Esophagus muscularis mucosa (tissue), 4 donors: ENCODE results near the gene POLD1. TPM values are rescaled to one million over a fixed set of nuclear protein-coding genes. Genes with fewer than 3 reads are reported as not detected.
A peak's percentile ranks its signal among the peaks of the same experiment; 100 is the strongest.

ENCODE experiments used
- DNase-seq: peaks from one replicate; pipeline ENCODE4 v3.0.0-alpha.2; 2017; ENCODE audit errors: extremely low spot score
- H3K27ac ChIP-seq, 4 donors: fragments of 200-600 bp; sonication (generic); replicated peaks in 1 of 4; 1 replicate in 3 of 4; 2 replicates in 1 of 4; pipeline ENCODE4 v1.5.1; 2016 to 2019; ENCODE audit warnings: mild to moderate bottlenecking in 1 of 4
- H3K27me3 ChIP-seq, 4 donors: fragments of 200-600 bp; sonication (generic); one replicate each; pipeline versions ENCODE4 v1.5.1 to v1.6.0; 2016 to 2019
- H3K36me3 ChIP-seq, 4 donors: fragments of 200-600 bp; sonication (generic); one replicate each; pipeline ENCODE4 v1.5.1; 2016 to 2019
- H3K4me1 ChIP-seq, 4 donors: fragments of 200-600 bp; sonication (generic); one replicate each; pipeline ENCODE4 v1.5.1; 2016 to 2019
- H3K4me3 ChIP-seq, 4 donors: fragments of 200-600 bp; sonication (generic); 1 replicate in 2 of 4; 2 replicates in 2 of 4; pipeline ENCODE4 v1.5.1; 2016 to 2019; ENCODE audit warnings: mild to moderate bottlenecking in 4 of 4, moderate library complexity in 1 of 4
- H3K9me3 ChIP-seq, 4 donors: fragments of 200-600 bp; sonication (generic); 1 replicate in 3 of 4; 2 replicates in 1 of 4; pipeline ENCODE4 v1.5.1; 2016 to 2019
- CTCF ChIP-seq, 3 experiments: fragments of 200-600 bp in 2 of 3; fragments of 450-650 bp in 1 of 3; sonication (generic) in 2 of 3; IDR thresholded peaks; one replicate each; pipeline ENCODE4 v1.5.1; 2017 to 2019; ENCODE audit warnings: antibody characterized with exemption in 3 of 3, mild to moderate bottlenecking in 2 of 3, moderate library complexity in 1 of 3
- EP300 ChIP-seq: sonication (generic); formaldehyde crosslinking; IDR thresholded peaks from one replicate; pipeline ENCODE4 v1.6.1; 2017; ENCODE audit warnings: antibody characterized with exemption
- POLR2A ChIP-seq: fragments of 450-650 bp; IDR thresholded peaks from one replicate; pipeline ENCODE4 v1.6.1; 2017; ENCODE audit warnings: antibody characterized with exemption, moderate library complexity, mild to moderate bottlenecking, low read depth
- POLR2AphosphoS5 ChIP-seq, 2 donors: sonication (generic); formaldehyde crosslinking; IDR thresholded peaks; one replicate each; pipeline ENCODE4 v1.6.1; 2017; ENCODE audit warnings: antibody characterized with exemption in 2 of 2
- WGBS: methylation state at CpG from one replicate; pipeline ENCODE4 v1.1.5; 2018; 5-methylcytosine and 5-hydroxymethylcytosine counted together
- intact Hi-C: fragments of 100-400 bp; cut with DNase I; formaldehyde crosslinking; loops from one replicate; pipeline ENCODE4 v1.15.1; 2023
- total RNA-seq, 4 donors: library from RNA; depleted of rRNA; stranded (reverse); fragments of >200 nt; gene quantifications; one replicate each; pipeline versions ENCODE4 v1.1.0 to v1.2.1, GENCODE V29; 2016

Gene POLD1
- total RNA-seq, 4 donors from 2014 or later: 8.8 to 18.0 (median 11.6) TPM

GRCh38 chr19:50381881-50382729 is 2.0 kb upstream of the POLD1 start:
- Histone ChIP-seq H3K4me3 (no peak overlapping the region), H3K9me3 (no peaks in the 10 kb centered on the region), H3K36me3 (peaks cover 45 to 64% (median 59%) of the 10 kb centered on the region in 4 donors), H3K27me3 (no peaks in the 10 kb centered on the region), H3K27ac (no peak overlapping the region), H3K4me1 (peaks cover 24 to 39% (median 30%) of the 10 kb centered on the region in 4 donors)
- TF ChIP-seq POLR2A (no peak), CTCF (IDR thresholded peaks at IDR 0.05) (no peak), EP300 (no peak), POLR2AphosphoS5 (IDR thresholded peaks at IDR 0.05) (no peak)
- intact Hi-C loops: no loop called here
- WGBS: 91% methylated on average over 27 of the region's 58 CpGs
- DNase-seq: no peak

- Histone ChIP-seq H3K27me3 (no peaks in the 10 kb centered on the region), H3K4me1 (peaks cover 20 to 31% (median 24%) of the 10 kb centered on the region in 4 donors), H3K4me3 (peak overlapping the region; percentile 69 to 86 (median 74)), H3K36me3 (peaks cover 36 to 63% (median 53%) of the 10 kb centered on the region in 4 donors), H3K9me3 (no peaks in the 10 kb centered on the region), H3K27ac (peak overlapping the region; percentile 88 to 93 (median 90))
- WGBS: 43% methylated on average over 20 of the region's 21 CpGs
- no peak for DNase-seq
- intact Hi-C loops: no loop called here
- TF ChIP-seq POLR2A (no peak), EP300 (no peak), CTCF (IDR thresholded peaks at IDR 0.05) (no peak), POLR2AphosphoS5 (IDR thresholded peaks at IDR 0.05) (no peak)
Observed at GRCh38 chr19:50383001-50383851, 921 bp upstream of the POLD1 start.

GRCh38 chr19:50384685-50385535 is 763 bp downstream of the POLD1 start:
- Histone ChIP-seq H3K36me3 (peaks cover 19 to 46% (median 36%) of the 10 kb centered on the region in 4 donors), H3K9me3 (no peaks in the 10 kb centered on the region)

More at GRCh38 chr19:50384685-50385535, 763 bp downstream of the POLD1 start:
- Histone ChIP-seq H3K4me3 (peak overlapping the region; percentile 69 to 86 (median 74)), H3K27ac (peak overlapping the region; percentile 88 to 93 (median 90)), H3K27me3 (no peaks in the 10 kb centered on the region), H3K4me1 (peaks cover 20 to 31% (median 21%) of the 10 kb centered on the region in 4 donors)
- 19% methylated on average over 26 of the region's 26 CpGs for WGBS
- TF ChIP-seq CTCF (IDR thresholded peaks at IDR 0.05): no peak
- no peak for TF ChIP-seq POLR2AphosphoS5 (IDR thresholded peaks at IDR 0.05)
- TF ChIP-seq EP300: no peak
- intact Hi-C loops: no loop called here
- no peak for DNase-seq
